Kidney epithelial cell (primary cell): ENCODE data around the gene ALDH1B1. TPM values are rescaled to one million over a fixed set of nuclear protein-coding genes. Genes with fewer than 3 reads are reported as not detected.
A peak's percentile ranks its signal among the peaks of the same experiment; 100 is the strongest.

Experiments
- DNase-seq: peaks from one replicate; pipeline ENCODE4 v3.0.0-alpha.2; 2010; ENCODE audit warnings: low read depth
- H3K27me3 ChIP-seq: 2 replicates; pipeline ENCODE4 v1.6.0; 2011; ENCODE audit warnings: low read length; ENCODE audit not compliant: control insufficient read depth, insufficient read depth
- H3K36me3 ChIP-seq: 2 replicates; pipeline ENCODE4 v1.5.1; 2011; ENCODE audit warnings: low read length; ENCODE audit not compliant: control insufficient read depth, insufficient read depth
- H3K4me3 ChIP-seq: 2 replicates; pipeline ENCODE4 v1.5.1; 2011; ENCODE audit warnings: low read depth, mild to moderate bottlenecking, control low read depth, low read length
- CTCF ChIP-seq: IDR thresholded peaks from 2 replicates; pipeline ENCODE4 v1.5.1; 2011; ENCODE audit warnings: mild to moderate bottlenecking, moderate library complexity, low read length, control low read depth, inconsistent platforms; ENCODE audit not compliant: insufficient read depth, poor library complexity, severe bottlenecking
- total RNA-seq: library from RNA; depleted of rRNA; stranded (reverse); fragments of >200 nt; gene quantifications from 2 replicates; pipeline ENCODE4 v1.2.3, GENCODE V29; 2015

ALDH1B1 gene
- total RNA-seq, 1 donor from 2014 or later: 87.2 TPM

DNA sequence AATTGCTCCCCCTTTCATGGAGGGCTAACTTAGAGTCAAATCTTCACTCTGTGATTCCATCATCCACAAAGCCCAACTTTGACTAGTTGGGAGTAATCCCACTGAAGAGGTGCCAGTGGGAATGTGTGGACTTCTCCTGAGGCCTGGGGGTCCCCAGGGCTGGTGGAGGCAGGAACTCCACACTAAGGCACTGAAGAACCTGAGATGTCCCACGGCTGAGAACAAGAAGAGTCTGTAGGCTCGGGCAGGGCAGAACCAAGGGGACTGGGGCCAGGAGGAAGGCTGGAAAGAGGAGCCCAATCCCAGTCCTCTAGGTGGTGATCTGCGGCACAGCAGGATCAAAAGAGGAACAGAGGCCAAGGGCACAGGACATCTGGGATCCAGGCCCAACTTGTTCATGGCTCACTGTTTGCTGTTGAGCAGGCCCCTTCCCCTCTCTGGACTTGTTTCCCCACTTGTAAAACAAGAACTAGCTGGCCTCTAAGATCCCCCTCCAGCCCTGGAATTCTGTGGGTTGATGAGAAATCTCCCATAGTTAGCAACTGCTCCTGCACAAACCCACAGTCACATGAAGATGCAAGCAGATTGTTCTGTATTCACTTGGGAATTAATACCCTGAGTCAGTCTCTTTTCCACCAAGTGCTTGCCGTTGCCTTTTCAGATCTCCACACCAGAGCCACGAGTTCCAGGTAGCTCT lies 32.7 kb upstream of the ALDH1B1 start:
- Histone ChIP-seq H3K4me3 (no peak overlapping the region), H3K27me3 (no peaks in the 10 kb centered on the region), H3K36me3 (no peaks in the 10 kb centered on the region)
- DNase-seq: no peak
- TF ChIP-seq CTCF: no peak

DNA sequence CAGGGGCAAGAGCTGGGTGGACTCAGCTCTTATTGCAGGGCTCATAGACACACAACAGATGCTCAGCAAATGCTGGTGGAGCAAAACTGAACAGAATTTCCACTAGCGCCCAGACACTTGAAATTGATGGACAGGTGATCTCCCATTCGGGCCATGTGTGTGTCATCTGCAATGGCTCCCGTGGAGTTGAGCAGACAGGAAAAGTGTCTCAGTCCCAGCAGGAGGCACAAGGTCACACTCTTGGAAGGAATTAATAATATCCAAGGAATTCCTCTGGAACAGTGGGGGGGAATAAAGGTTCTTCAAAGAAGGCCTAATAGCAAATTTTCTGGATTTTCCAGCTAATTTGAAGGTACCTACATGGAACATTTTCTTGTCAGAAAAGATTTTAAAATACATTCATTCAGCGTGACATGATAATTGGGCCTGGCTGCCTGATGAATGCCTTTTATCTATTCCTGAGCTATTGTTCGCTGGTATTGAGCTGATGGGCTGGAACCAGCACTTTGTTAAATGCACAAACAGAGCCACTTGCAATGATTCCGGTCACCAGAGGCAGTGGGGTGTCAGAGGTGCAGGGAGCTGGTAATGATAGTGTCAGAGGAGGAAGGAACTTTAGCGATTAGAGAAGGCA lies 31.5 kb upstream of the ALDH1B1 start:
- no peak for DNase-seq
- no peaks in the 10 kb centered on the region for H3K27me3 ChIP-seq
- H3K36me3 ChIP-seq: no peaks in the 10 kb centered on the region
- no peak for TF ChIP-seq CTCF
- no peak overlapping the region for H3K4me3 ChIP-seq

- no peak for TF ChIP-seq CTCF
- DNase-seq: no peak
- no peak overlapping the region for H3K4me3 ChIP-seq
- no peaks in the 10 kb centered on the region for H3K27me3 ChIP-seq
- H3K36me3 ChIP-seq: no peaks in the 10 kb centered on the region
Measured at GRCh38 chr9:38361473-38361850, 31.0 kb upstream of the ALDH1B1 start.

DNA sequence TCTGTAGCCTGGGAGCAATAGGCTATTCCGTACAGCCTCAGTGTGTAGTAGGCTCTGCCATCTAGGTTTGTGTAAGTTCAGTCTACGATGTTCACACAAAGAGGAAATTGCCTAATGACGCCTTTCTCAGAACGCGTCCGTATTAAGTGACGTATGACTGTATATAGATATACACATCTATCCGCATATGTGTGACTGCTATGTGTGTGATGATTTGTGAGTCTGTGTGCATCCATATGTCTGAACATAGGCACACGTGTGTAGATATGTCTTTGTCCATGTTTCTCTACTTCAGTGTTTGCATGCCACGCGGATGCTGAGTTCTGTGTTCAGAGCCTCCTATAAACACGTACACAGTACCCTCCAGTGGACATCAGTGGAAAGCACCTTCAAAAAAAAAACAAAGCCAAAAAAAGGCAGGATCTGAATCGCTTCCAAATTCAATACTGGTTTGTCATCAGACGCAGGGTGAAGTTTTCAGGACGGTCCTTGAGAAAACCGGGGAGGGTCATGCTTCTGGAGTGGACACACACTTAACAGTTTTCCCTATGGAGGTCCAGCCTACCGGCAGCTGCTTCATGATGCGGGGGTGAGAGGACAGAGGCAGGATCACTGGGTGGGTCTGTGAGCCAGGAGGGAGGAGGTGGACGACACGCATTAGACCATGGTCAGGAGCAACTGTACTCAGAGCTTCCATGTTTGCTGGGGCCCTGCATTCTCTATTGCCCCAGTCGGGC lies 29.5 kb upstream of the ALDH1B1 start:
- DNase-seq: peak; percentile 38
- Histone ChIP-seq H3K36me3 (no peaks in the 10 kb centered on the region), H3K4me3 (no peak overlapping the region), H3K27me3 (no peaks in the 10 kb centered on the region)
- peak; percentile 71 for TF ChIP-seq CTCF

DNA sequence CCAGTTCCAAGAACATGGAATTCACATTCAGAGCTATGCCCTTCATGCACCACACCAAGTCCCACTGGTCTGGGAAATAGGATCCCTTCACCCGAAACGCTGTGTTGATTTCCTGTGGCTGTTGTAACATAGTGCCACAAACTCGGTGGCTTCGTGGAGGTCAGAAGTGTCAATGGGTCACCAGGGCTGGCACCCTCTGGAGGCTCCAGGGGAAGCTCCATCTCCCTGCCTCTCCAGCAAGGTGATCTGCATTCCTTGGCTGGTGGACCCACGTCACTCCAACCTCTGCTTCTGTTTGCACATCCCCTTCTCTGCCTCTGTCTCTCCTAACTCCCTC lies 28.9 kb upstream of the ALDH1B1 start:
- DNase-seq: no peak
- H3K4me3 ChIP-seq: no peak overlapping the region
- no peaks in the 10 kb centered on the region for H3K27me3 ChIP-seq
- no peaks in the 10 kb centered on the region for H3K36me3 ChIP-seq
- TF ChIP-seq CTCF: no peak

- DNase-seq: no peak
- Histone ChIP-seq H3K36me3 (no peaks in the 10 kb centered on the region), H3K27me3 (no peaks in the 10 kb centered on the region), H3K4me3 (no peak overlapping the region)
- TF ChIP-seq CTCF: no peak
Measured at GRCh38 chr9:38367898-38368297, 24.6 kb upstream of the ALDH1B1 start.
